ENCODE measurements around the gene PAOX.

The PAOX gene

GRCh38 chr10:133440633-133441285, 61.7 kb downstream of the PAOX start:
- no peak for DNase-seq

All from C1 segment of cervical spinal cord (tissue), 14 donors.